ENCODE data around the gene NCAPH2.

DNA sequence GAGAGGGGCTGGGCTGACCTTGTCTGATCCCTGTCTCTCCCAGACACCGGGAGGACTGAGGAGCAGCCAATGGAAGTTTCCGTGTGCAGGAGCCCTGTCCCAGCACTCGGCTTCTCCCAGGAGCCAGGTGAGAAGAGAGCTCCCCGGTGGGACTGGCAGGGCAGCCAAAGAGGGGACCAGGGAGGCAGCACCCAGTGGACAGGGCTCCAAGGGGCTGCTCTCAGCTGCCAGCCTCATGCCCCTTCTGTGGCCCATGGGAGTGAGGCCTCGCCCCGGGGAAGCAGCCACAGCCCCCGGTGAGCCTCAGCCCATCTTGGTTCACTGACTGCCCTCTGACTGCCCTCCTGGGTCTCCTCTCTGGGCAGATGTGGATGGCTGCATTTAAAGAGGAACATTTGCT lies 10.6 kb downstream of the NCAPH2 start:
- no peak for TF ChIP-seq POLR2A (IDR thresholded peaks at IDR 0.05)
- TF ChIP-seq, protein P1, sequence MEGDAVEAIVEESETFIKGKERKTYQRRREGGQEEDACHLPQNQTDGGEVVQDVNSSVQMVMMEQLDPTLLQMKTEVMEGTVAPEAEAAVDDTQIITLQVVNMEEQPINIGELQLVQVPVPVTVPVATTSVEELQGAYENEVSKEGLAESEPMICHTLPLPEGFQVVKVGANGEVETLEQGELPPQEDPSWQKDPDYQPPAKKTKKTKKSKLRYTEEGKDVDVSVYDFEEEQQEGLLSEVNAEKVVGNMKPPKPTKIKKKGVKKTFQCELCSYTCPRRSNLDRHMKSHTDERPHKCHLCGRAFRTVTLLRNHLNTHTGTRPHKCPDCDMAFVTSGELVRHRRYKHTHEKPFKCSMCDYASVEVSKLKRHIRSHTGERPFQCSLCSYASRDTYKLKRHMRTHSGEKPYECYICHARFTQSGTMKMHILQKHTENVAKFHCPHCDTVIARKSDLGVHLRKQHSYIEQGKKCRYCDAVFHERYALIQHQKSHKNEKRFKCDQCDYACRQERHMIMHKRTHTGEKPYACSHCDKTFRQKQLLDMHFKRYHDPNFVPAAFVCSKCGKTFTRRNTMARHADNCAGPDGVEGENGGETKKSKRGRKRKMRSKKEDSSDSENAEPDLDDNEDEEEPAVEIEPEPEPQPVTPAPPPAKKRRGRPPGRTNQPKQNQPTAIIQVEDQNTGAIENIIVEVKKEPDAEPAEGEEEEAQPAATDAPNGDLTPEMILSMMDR (IDR thresholded peaks at IDR 0.05): no peak
